Skin epidermis (tissue), 12 donors: ENCODE data around the gene LAPTM4A.
"Not testable (repeated sequence)": the region's sequence is repeated elsewhere in the genome, so short reads cannot be mapped to it uniquely, and the experiment has no call there.

Source experiments
- H3K27ac ChIP-seq, 21 experiments: fragments of 200-600 bp; sonication (generic) in 11 of 21; one replicate each; pipeline ENCODE4 v1.5.0; 2020; ENCODE audit warnings: mild to moderate bottlenecking in 3 of 21, inconsistent platforms in 2 of 21, moderate library complexity in 2 of 21
- H3K4me3 ChIP-seq, 7 experiments: fragments of 200-600 bp; sonication (generic) in 2 of 7; one replicate each; pipeline ENCODE4 v1.5.0; 2020; ENCODE audit warnings: inconsistent platforms in 2 of 7, mild to moderate bottlenecking in 2 of 7, moderate library complexity in 1 of 7

The LAPTM4A gene

GRCh38 chr2:20051532-20052228 lies at the start of gene LAPTM4A:
Gene LAPTM4A (minus strand): TSS chr2:20051628. CDS start chr2:20051520, 108 bp downstream.
- Histone ChIP-seq H3K4me3 (peak within 1 kb of the TSS; percentile 52 to 97 (median 77)), H3K27ac (peak within 1 kb of the TSS; percentile 77 to 100 (median 97))

GRCh38 chr2:20100711-20101110 lies 49.3 kb upstream of the LAPTM4A start:
- no peak overlapping the region for H3K27ac ChIP-seq
- H3K4me3 ChIP-seq, result no peak overlapping the region

- no peak overlapping the region for H3K27ac ChIP-seq
- H3K4me3 ChIP-seq, result no peak overlapping the region
These were observed 48.4 kb upstream of the LAPTM4A start for GRCh38 chr2:20099780-20100179.

GRCh38 chr2:20097889-20098714 lies 46.7 kb upstream of the LAPTM4A start:
- Histone ChIP-seq H3K27ac (no peak overlapping the region), H3K4me3 (no peak overlapping the region)

GRCh38 chr2:20095469-20095868 lies 44.0 kb upstream of the LAPTM4A start:
- Histone ChIP-seq H3K27ac (no peak overlapping the region), H3K4me3 (no peak overlapping the region)

GRCh38 chr2:20094955-20095354 lies 43.5 kb upstream of the LAPTM4A start:
- H3K4me3 ChIP-seq, result no peak overlapping the region

GRCh38 chr2:20094142-20094755 lies 42.8 kb upstream of the LAPTM4A start:
- Histone ChIP-seq H3K27ac (peak overlapping the region in 6 of 21 experiments; percentile 0 to 59 (median 24)), H3K4me3 (no peak overlapping the region)

More at GRCh38 chr2:20094955-20095354, 43.5 kb upstream of the LAPTM4A start:
- H3K27ac ChIP-seq, result no peak overlapping the region

GRCh38 chr2:20093263-20094141 lies 42.1 kb upstream of the LAPTM4A start:
- H3K4me3 ChIP-seq, result no peak overlapping the region
- H3K27ac ChIP-seq, result peak overlapping the region in 10 of 21 experiments; percentile 0 to 59 (median 32)

GRCh38 chr2:20092901-20093235 lies 41.4 kb upstream of the LAPTM4A start:
- no peak overlapping the region for H3K4me3 ChIP-seq

GRCh38 chr2:20092226-20092900 lies 40.9 kb upstream of the LAPTM4A start:
- Histone ChIP-seq H3K27ac (peak overlapping the region in 15 of 21 experiments; percentile 9 to 69 (median 34)), H3K4me3 (no peak overlapping the region)

More at GRCh38 chr2:20092901-20093235, 41.4 kb upstream of the LAPTM4A start:
- peak overlapping the region in 6 of 21 experiments; percentile 2 to 59 (median 34) for H3K27ac ChIP-seq

- H3K27ac ChIP-seq, result peak overlapping the region in 14 of 21 experiments; percentile 15 to 69 (median 56)
- H3K4me3 ChIP-seq, result peak overlapping the region in 1 of 7 experiments; percentile 7
These were observed 40.0 kb upstream of the LAPTM4A start for GRCh38 chr2:20091305-20091991.

GRCh38 chr2:20089715-20090464 lies 38.5 kb upstream of the LAPTM4A start:
- no peak overlapping the region for H3K4me3 ChIP-seq
- H3K27ac ChIP-seq, result peak overlapping the region in 1 of 21 experiments; percentile 18

- not testable (repeated sequence) for H3K27ac ChIP-seq
These were observed 34.5 kb upstream of the LAPTM4A start for GRCh38 chr2:20085909-20086308.

GRCh38 chr2:20082812-20083211 lies 31.4 kb upstream of the LAPTM4A start:
- H3K27ac ChIP-seq, H3K4me3 ChIP-seq: not testable (repeated sequence)

More at GRCh38 chr2:20085909-20086308, 34.5 kb upstream of the LAPTM4A start:
- H3K4me3 ChIP-seq, result not testable (repeated sequence)

GRCh38 chr2:20081841-20082240 lies 30.4 kb upstream of the LAPTM4A start:
- Histone ChIP-seq H3K4me3 (no peak overlapping the region), H3K27ac (no peak overlapping the region)

GRCh38 chr2:20080839-20081415 lies 29.5 kb upstream of the LAPTM4A start:
- Histone ChIP-seq H3K4me3 (no peak overlapping the region), H3K27ac (no peak overlapping the region)

GRCh38 chr2:20080428-20080827 lies 29.0 kb upstream of the LAPTM4A start:
- H3K27ac ChIP-seq, result no peak overlapping the region
- no peak overlapping the region for H3K4me3 ChIP-seq
